CD4-positive, alpha-beta T cell treated with Interleukin-6 at 100 ng/mL for 8 hours (primary cell): ENCODE measurements around the gene HORMAD1.
"Not testable (repeated sequence)": the region's sequence is repeated elsewhere in the genome, so short reads cannot be mapped to it uniquely, and the experiment has no call there.

ENCODE experiments used
- DNase-seq: peaks from one replicate; pipeline ENCODE4 v3.0.0-alpha.2; 2020; ENCODE audit warnings: mixed read lengths, low spot score

Gene HORMAD1

GRCh38 chr1:150696995-150697927 is 23.4 kb downstream of the HORMAD1 start, which contains the start of gene GOLPH3L:
Gene GOLPH3L, minus strand, starts transcription at chr1:150697154. Its CDS starts 2,316 bp downstream, at chr1:150694838.
- DNase-seq: peak; percentile 95

- DNase-seq: no peak
Observed at GRCh38 chr1:150696590-150696989, 24.1 kb downstream of the HORMAD1 start.

GRCh38 chr1:150696162-150696561 is 24.5 kb downstream of the HORMAD1 start:
- DNase-seq: no peak

DNA sequence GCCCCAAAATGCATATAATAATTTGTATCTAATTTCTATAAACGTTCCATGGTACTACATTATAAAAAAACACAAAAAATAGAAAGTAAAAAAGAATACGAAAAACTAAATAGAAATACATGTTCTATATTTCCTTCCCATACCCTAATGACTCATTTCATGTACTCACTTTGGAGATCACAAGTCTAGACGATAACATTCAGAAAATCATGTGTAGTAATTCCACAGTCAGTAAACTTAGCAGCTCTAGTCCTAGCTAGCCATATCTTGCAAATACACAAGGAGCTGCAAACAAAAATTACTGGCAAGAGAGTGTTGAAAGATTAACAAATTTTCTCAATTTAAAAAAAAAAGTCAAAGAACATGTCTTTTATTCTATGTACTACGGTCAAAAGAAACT is 25.1 kb downstream of the HORMAD1 start:
- DNase-seq: no peak

GRCh38 chr1:150692720-150693119 is 28.0 kb downstream of the HORMAD1 start:
- DNase-seq: no peak

- no peak for DNase-seq
Observed at GRCh38 chr1:150688763-150689162, 31.9 kb downstream of the HORMAD1 start.

GRCh38 chr1:150686275-150686674 is 34.4 kb downstream of the HORMAD1 start:
- DNase-seq: no peak

- peak; percentile 2 for DNase-seq
Observed at GRCh38 chr1:150683914-150684313, 36.8 kb downstream of the HORMAD1 start.

DNA sequence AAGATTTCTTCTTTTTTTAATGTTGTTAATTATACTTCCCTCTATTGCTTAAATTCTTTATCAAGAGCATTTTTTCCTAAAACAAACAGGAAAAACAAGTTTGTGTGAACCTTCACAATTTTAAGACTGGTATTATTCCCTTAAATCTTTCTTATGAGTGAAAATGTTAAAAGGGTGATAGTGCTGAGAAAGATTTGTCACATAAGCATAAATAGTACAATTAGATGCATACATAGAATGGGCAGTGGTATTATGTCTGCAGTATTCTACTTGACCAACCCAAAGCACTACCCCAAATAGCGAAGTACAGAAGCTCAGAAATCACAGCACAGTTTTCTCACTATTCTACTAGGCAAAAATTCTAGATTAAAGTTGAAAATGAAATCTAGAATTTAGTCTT is 41.7 kb downstream of the HORMAD1 start:
- DNase-seq: no peak

GRCh38 chr1:150674881-150675280 is 45.8 kb downstream of the HORMAD1 start:
- DNase-seq: no peak

DNA sequence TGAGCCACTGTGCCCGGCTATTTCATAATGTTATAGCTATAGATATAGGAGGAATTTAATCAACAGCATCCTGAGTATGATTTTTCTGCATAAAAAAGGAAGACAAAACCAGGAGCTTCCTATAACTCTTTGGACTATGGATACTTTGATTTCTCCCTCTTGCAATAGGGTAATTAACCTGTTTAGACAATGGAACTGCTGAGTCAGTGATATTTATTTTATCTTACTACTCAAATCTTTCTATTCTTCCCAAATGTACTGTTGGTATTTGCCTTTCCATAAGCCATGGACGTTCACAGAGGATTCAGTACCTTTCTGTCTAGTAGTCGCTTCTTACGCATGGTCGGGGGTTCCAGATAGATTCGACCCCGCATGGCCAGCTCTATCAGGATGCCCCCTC is 57.4 kb downstream of the HORMAD1 start:
- DNase-seq: no peak

- no peak for DNase-seq
Observed at GRCh38 chr1:150662811-150663210, 57.9 kb downstream of the HORMAD1 start.

DNA sequence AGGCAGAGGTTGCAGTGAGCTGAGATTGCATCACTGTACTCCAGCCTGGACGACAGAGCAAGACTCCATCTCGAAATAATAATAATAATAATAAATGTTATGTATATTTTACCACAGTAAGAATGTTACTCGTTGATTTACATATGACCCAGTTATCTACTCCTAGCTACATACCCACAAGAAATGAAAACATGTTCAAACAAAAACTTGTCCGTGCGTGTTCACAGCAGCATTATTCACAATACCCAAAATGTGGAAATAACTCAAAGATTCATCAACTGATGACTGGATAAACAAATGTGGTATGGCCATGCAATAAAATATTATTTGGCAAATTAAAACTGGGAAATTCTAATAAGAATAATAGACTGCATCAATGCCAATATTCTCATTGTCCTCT is 59.5 kb downstream of the HORMAD1 start:
- no peak for DNase-seq

- no peak for DNase-seq
Observed at GRCh38 chr1:150660584-150660983, 60.1 kb downstream of the HORMAD1 start.

DNA sequence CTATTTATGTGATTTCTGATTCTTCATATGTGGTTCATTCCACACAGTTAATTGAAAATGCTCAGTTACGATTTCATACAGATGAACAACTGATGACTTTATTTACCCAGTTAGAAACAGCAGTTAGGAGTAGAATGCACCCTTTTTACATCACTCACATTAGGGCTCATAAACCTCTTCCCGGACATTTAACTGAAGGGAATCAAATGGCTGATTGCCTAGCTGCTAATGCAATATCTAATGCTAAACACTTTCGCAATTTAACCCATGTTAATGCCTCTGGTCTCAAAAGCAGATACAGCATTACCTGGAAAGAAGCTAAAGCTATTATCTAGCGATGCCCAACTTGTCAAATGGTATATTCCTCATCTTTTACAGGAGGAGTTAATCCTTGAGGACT is 63.6 kb downstream of the HORMAD1 start:
- DNase-seq: not testable (repeated sequence)

GRCh38 chr1:150654635-150655034 is 66.1 kb downstream of the HORMAD1 start:
- not testable (repeated sequence) for DNase-seq

DNA sequence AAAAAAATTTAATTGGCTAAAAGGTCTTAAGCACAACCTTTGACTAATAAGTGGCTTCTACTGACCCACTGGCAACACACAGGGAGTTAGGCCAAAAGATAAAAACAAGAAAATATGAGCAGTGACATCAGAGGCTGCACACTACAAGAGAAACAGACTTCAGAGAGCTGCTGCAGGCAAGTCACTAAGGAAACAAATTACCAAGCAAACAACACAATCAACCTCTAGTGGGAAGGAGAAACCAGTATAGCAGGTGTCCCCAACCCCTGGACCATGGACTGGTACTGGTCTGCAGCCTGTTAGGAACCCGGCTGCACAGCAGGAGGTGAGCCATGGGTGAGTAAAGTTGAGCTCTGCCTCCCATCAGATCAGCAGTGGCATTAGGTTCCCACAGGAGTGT is 70.5 kb downstream of the HORMAD1 start:
- no peak for DNase-seq

DNA sequence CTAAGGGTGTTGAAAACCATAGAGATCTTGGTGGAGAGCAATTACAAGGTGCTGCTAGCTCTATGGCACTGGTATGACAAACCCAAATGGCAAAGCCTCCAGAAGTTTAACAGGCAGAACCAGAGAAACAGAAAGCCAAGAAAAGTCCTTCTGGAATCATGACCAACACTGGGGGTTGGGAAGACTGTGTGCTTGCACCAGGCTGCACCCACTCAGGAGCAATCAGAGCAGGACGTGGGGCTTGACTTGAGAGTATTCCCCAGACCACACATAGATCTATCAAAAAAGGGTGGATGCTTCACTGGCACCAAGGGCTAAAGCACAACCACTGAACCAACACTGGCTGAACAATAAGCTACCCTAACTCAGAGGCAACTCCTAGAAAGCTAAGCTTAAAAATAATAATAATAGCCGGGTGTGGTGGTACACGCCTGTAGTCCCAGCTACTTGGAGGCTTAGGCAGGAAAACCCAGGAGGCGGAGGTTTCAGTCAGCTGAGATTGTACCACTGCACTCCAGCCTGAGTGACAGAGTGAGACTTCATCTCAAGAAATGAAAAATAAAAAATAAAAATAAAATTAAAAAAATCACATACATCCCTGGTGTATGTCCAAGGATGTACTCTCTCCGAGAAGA is 71.1 kb downstream of the HORMAD1 start:
- no peak for DNase-seq
